Measurements from ENCODE around the gene NLRC5.

DNA sequence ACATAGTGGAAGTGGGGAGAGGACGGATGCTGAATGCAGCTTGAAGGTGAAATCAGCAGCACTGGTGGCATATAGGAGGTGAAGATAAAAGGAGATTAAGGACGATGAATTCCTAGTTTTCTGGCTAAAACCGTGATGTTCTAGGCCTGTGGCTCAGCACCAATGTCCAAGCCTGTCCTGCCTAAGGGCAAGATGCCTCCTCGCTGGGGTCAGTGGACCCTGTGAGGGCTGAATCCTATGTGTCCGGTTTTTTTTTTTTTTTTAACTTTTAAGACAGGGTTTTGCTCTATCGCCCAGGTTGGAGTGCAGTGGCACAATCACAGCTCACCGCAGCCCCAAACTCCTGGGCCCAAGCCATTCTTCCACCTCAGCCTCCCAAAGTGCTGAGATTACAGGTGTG, 115.8 kb downstream of the NLRC5 start:
- TF ChIP-seq, protein P1, sequence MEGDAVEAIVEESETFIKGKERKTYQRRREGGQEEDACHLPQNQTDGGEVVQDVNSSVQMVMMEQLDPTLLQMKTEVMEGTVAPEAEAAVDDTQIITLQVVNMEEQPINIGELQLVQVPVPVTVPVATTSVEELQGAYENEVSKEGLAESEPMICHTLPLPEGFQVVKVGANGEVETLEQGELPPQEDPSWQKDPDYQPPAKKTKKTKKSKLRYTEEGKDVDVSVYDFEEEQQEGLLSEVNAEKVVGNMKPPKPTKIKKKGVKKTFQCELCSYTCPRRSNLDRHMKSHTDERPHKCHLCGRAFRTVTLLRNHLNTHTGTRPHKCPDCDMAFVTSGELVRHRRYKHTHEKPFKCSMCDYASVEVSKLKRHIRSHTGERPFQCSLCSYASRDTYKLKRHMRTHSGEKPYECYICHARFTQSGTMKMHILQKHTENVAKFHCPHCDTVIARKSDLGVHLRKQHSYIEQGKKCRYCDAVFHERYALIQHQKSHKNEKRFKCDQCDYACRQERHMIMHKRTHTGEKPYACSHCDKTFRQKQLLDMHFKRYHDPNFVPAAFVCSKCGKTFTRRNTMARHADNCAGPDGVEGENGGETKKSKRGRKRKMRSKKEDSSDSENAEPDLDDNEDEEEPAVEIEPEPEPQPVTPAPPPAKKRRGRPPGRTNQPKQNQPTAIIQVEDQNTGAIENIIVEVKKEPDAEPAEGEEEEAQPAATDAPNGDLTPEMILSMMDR (IDR thresholded peaks at IDR 0.05; ENCODE audit: extremely low read depth in 1 of 2, insufficient read depth in 1 of 2, low read depth in 1 of 2, low read length in 2 of 2): no peak
- TF ChIP-seq POLR2AphosphoS5 (IDR thresholded peaks at IDR 0.05; ENCODE audit: insufficient read depth, low read depth, low read length): no peak

Data from endothelial cell of umbilical vein (primary cell).